Osteoblast (primary cell): Measurements from ENCODE around the gene TDRD7. TPM values are rescaled to one million over a fixed set of nuclear protein-coding genes. Genes with fewer than 3 reads are reported as not detected.
A peak's percentile ranks its signal among the peaks of the same experiment; 100 is the strongest.

Source experiments
- DNase-seq: peaks from one replicate; pipeline ENCODE4 v3.0.0; 2011; ENCODE audit warnings: low spot score, mixed read lengths; ENCODE audit not compliant: insufficient read length; ENCODE audit errors: missing footprints
- H2AFZ ChIP-seq: 2 replicates; pipeline ENCODE4 v1.6.0; 2011; ENCODE audit warnings: mild to moderate bottlenecking, low read length
- H3K27ac ChIP-seq: 2 replicates; pipeline ENCODE4 v1.5.1; 2011; ENCODE audit warnings: mild to moderate bottlenecking, low read depth, low read length, moderate library complexity
- H3K27me3 ChIP-seq: 2 replicates; pipeline ENCODE4 v1.6.0; 2012; ENCODE audit warnings: mild to moderate bottlenecking, control low read depth, inconsistent platforms, low read length, moderate library complexity; ENCODE audit not compliant: insufficient read depth
- H3K36me3 ChIP-seq: 2 replicates; pipeline ENCODE4 v1.5.1; 2011; ENCODE audit warnings: mild to moderate bottlenecking, low read length, control low read depth, moderate library complexity; ENCODE audit not compliant: insufficient read depth
- H3K4me1 ChIP-seq: 2 replicates; pipeline ENCODE4 v1.5.1; 2011; ENCODE audit warnings: mild to moderate bottlenecking, low read length, control low read depth, moderate library complexity; ENCODE audit not compliant: insufficient read depth
- H3K4me2 ChIP-seq: 2 replicates; pipeline ENCODE4 v1.6.0; 2011; ENCODE audit warnings: mild to moderate bottlenecking, low read length; ENCODE audit not compliant: insufficient read depth
- H3K4me3 ChIP-seq: fragments of 200-600 bp; sonication (generic); 3 replicates; pipeline ENCODE4 v1.5.1; 2012; ENCODE audit warnings: mild to moderate bottlenecking, low read length, inconsistent platforms; ENCODE audit not compliant: insufficient read depth
- H3K79me2 ChIP-seq: 2 replicates; pipeline ENCODE4 v1.6.0; 2012; ENCODE audit warnings: mild to moderate bottlenecking, low read length, control low read depth, inconsistent platforms; ENCODE audit not compliant: insufficient read depth
- H3K9me3 ChIP-seq: 2 replicates; pipeline ENCODE4 v1.5.1; 2011; ENCODE audit warnings: low read depth, low read length, control low read depth
- H4K20me1 ChIP-seq: 2 replicates; pipeline ENCODE4 v1.6.0; 2012; ENCODE audit warnings: mild to moderate bottlenecking, low read length, control low read depth; ENCODE audit not compliant: insufficient read depth
- total RNA-seq: library from RNA; depleted of rRNA; stranded (reverse); fragments of >200 nt; gene quantifications from 2 replicates; pipeline ENCODE4 v1.2.3, GENCODE V29; 2012
- TF ChIP-seq, protein P1 (sequence below): IDR thresholded peaks from 2 replicates; pipeline ENCODE4 v1.5.1; 2011; ENCODE audit warnings: mild to moderate bottlenecking, low read depth, low read length, moderate library complexity; ENCODE audit errors: extremely low read depth

TDRD7 gene
- total RNA-seq, 1 donor = 8.0 TPM

DNA sequence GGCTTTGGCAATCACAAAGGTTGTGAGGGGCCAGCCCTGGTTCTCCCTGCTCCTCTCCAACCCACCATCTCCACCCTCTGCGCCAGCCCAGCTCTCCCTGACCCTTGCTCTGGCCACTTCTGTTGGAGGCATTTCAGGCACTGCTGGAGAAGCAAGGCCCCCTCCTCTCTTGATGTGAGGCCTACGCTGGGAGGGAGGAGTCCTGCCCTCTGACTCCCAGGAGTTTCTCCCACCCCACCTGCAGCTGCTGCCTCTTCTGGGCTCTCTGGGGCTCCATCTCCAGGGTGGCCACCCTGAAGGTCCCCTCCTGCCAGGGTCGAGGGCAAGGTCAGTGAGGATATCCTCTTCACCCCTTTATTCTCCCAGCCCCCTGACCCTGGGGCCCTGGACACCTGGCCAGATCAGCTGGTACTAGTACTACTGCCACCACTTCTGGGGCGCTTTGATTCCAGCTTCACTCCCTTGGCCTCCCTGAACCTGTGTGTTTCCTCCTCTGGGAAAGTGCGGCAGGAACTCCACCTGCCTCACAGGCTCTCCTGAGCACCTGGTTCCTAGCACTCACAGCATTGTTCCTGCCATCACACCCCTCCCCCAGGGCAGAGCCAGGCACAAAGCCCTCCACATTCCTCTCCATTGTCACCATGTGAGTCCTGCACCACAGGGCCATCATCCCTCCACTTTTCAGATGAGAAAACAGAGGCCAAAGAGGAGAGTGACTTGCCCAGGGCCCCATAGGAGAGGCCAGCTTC lies 23.8 kb upstream of the TDRD7 start:
- peaks cover 5% of the 10 kb centered on the region for H3K27me3 ChIP-seq
- no peaks in the 10 kb centered on the region for H3K79me2 ChIP-seq
- no peak overlapping the region for H3K27ac ChIP-seq
- H2AFZ ChIP-seq = no peak overlapping the region
- no peak overlapping the region for H3K4me3 ChIP-seq
- H4K20me1 ChIP-seq = peaks cover 3% of the 10 kb centered on the region
- DNase-seq = no peak
- H3K9me3 ChIP-seq = no peaks in the 10 kb centered on the region
- no peaks in the 10 kb centered on the region for H3K36me3 ChIP-seq
- no peaks in the 10 kb centered on the region for H3K4me1 ChIP-seq
- TF ChIP-seq, protein P1, sequence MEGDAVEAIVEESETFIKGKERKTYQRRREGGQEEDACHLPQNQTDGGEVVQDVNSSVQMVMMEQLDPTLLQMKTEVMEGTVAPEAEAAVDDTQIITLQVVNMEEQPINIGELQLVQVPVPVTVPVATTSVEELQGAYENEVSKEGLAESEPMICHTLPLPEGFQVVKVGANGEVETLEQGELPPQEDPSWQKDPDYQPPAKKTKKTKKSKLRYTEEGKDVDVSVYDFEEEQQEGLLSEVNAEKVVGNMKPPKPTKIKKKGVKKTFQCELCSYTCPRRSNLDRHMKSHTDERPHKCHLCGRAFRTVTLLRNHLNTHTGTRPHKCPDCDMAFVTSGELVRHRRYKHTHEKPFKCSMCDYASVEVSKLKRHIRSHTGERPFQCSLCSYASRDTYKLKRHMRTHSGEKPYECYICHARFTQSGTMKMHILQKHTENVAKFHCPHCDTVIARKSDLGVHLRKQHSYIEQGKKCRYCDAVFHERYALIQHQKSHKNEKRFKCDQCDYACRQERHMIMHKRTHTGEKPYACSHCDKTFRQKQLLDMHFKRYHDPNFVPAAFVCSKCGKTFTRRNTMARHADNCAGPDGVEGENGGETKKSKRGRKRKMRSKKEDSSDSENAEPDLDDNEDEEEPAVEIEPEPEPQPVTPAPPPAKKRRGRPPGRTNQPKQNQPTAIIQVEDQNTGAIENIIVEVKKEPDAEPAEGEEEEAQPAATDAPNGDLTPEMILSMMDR = no peak
- no peak overlapping the region for H3K4me2 ChIP-seq

DNA sequence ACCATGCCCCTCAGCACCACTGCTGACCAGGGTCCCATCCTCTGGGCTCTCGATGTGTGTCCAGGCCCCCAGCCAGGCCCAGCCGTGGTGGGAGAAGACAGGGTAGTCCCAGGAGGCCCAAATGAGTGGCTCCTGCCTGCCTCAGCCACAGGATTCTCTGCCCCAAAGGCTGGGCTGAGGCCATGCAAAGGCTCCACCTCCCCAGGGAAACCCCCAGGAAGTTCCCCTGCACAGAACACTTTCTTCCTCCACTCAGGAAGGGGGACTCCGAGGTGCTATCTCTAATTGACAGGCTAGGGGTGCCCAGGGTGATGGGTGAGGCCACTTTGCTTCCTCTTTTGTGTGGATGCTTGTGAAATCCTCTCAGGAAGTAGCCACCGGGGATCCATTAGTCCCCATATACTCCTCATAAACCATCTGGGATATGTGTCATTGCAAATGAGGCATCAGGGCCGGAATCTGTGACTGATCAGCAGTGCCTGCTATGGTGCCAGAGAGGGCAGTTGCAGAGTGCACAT lies 23.1 kb upstream of the TDRD7 start:
- H3K4me3 ChIP-seq = no peak overlapping the region
- H3K4me1 ChIP-seq = no peaks in the 10 kb centered on the region
- H3K36me3 ChIP-seq = no peaks in the 10 kb centered on the region
- no peak overlapping the region for H3K4me2 ChIP-seq
- H3K27me3 ChIP-seq = peaks cover 5% of the 10 kb centered on the region
- TF ChIP-seq, protein P1 = no peak
- no peak overlapping the region for H2AFZ ChIP-seq
- H3K9me3 ChIP-seq = no peaks in the 10 kb centered on the region
- DNase-seq = peak; percentile 89
- peaks cover 3% of the 10 kb centered on the region for H4K20me1 ChIP-seq
- no peaks in the 10 kb centered on the region for H3K79me2 ChIP-seq
- no peak overlapping the region for H3K27ac ChIP-seq

DNA sequence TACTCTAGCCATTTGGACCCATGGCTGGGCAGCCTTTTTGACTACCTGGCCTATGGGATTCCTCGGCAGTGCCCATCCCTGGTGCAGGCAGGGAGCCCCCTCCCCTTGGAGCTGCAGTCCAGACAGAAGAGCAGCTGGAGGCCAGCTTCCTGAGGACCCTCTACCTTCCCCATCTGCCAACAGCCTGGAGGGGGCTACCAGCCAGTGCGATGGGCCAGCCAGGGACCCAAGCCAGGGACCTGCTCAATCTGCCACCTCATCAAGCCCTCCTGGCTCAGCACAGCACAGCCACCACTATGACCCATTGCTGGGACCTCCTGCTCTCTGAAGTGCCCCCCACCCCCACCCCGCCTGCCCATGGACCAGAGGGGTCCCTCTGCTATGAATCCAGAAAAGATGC lies 22.6 kb upstream of the TDRD7 start:
- Histone ChIP-seq H3K4me3 (no peak overlapping the region), H3K27me3 (peaks cover 5% of the 10 kb centered on the region), H3K4me2 (no peak overlapping the region), H3K4me1 (no peaks in the 10 kb centered on the region), H4K20me1 (peaks cover 3% of the 10 kb centered on the region), H3K36me3 (no peaks in the 10 kb centered on the region), H3K79me2 (no peaks in the 10 kb centered on the region), H3K27ac (no peak overlapping the region), H2AFZ (no peak overlapping the region), H3K9me3 (no peaks in the 10 kb centered on the region)
- TF ChIP-seq, protein P1 = no peak
- no peak for DNase-seq

DNA sequence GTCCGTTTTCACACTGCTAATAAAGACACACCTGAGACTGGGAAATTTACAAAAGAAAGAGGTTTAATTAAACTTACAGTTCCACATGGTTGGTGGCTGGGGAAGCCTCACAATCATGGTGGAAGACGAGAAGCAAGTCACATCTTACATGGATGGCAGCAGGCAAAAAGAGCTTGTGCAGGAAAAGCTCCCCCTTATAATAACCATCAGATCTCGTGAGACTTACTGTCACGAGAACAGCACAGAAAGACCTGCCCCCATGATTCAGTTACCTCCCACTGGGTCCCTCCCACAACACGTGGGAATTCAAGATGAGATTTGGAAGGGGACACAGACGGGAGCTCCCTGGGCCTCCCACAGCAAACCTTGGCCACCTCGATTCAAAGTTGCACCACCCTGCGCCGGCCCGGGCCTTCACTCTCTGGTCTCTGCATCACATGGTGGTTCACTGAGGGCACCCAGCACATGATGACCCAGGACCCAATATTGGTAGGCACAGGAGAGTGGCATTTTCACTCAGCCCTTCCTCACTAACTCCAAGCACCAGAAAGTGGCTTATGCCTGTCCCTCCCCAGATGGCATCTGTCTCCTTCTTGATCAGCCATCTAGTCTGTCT lies 21.0 kb upstream of the TDRD7 start:
- H3K4me2 ChIP-seq = no peak overlapping the region
- no peaks in the 10 kb centered on the region for H3K36me3 ChIP-seq
- H3K4me3 ChIP-seq = no peak overlapping the region
- H3K27ac ChIP-seq = no peak overlapping the region
- TF ChIP-seq, protein P1 = no peak
- no peaks in the 10 kb centered on the region for H3K9me3 ChIP-seq
- no peak overlapping the region for H2AFZ ChIP-seq
- no peaks in the 10 kb centered on the region for H3K79me2 ChIP-seq
- H3K4me1 ChIP-seq = no peaks in the 10 kb centered on the region
- H3K27me3 ChIP-seq = no peaks in the 10 kb centered on the region
- H4K20me1 ChIP-seq = peaks cover 3% of the 10 kb centered on the region
- DNase-seq = no peak
